Measurements from ENCODE around the gene CCDC9B. TPM values are rescaled to one million over a fixed set of nuclear protein-coding genes. Genes with fewer than 3 reads are reported as not detected.

The CCDC9B gene
- total and polyA plus RNA-seq, 9 donors = 1.8 to 22.2 (median 7.3) TPM

GRCh38 chr15:40336744-40337122, 4.0 kb downstream of the CCDC9B start:
- Histone ChIP-seq H3K9me3 (no peaks in the 10 kb centered on the region), H3K4me3 (no peak overlapping the region), H3K27me3 (no peaks in the 10 kb centered on the region), H3K27ac (no peak overlapping the region), H3K36me3 (no peaks in the 10 kb centered on the region), H3K4me1 (ENCODE audit: insufficient read depth) (peaks cover 26% of the 10 kb centered on the region)
- TF ChIP-seq CTCF (IDR thresholded peaks at IDR 0.05) (no peak), EP300 (IDR thresholded peaks at IDR 0.05) (no peak), POLR2A (IDR thresholded peaks at IDR 0.05) (no peak)
- no peak for DNase-seq
- intact Hi-C loops (cut with DNase I) = no loop called here
- WGBS, 3 donors = 89 to 90% (median 89%) methylated on average over 5 of the region's 5 CpGs

GRCh38 chr15:40335938-40336743, 4.6 kb downstream of the CCDC9B start:
- H3K27ac ChIP-seq = no peak overlapping the region
- H3K9me3 ChIP-seq = no peaks in the 10 kb centered on the region
- 86 to 93% (median 91%) methylated on average over 9 to 13 of the region's 13 CpGs for WGBS, 3 donors
- peaks cover 26% of the 10 kb centered on the region for H3K4me1 ChIP-seq (ENCODE audit: insufficient read depth)
- no peak for DNase-seq
- TF ChIP-seq POLR2A (IDR thresholded peaks at IDR 0.05) (no peak), CTCF (IDR thresholded peaks at IDR 0.05) (no peak), EP300 (IDR thresholded peaks at IDR 0.05) (no peak)
- no peaks in the 10 kb centered on the region for H3K36me3 ChIP-seq
- no peaks in the 10 kb centered on the region for H3K27me3 ChIP-seq
- H3K4me3 ChIP-seq = no peak overlapping the region
- intact Hi-C loops (cut with DNase I) = no loop called here

- TF ChIP-seq CTCF (IDR thresholded peaks at IDR 0.05) (no peak), POLR2A (IDR thresholded peaks at IDR 0.05) (no peak), EP300 (IDR thresholded peaks at IDR 0.05) (no peak)
- DNase-seq = no peak
- WGBS, 3 donors = 93% methylated on average over 26 of the region's 26 CpGs
- H3K4me1 ChIP-seq (ENCODE audit: insufficient read depth) = peaks cover 21% of the 10 kb centered on the region
- no peak overlapping the region for H3K4me3 ChIP-seq
- H3K27me3 ChIP-seq = no peaks in the 10 kb centered on the region
- no peaks in the 10 kb centered on the region for H3K9me3 ChIP-seq
- intact Hi-C loops (cut with DNase I) = no loop called here
- no peak overlapping the region for H3K27ac ChIP-seq
- H3K36me3 ChIP-seq = no peaks in the 10 kb centered on the region
Measured at GRCh38 chr15:40334941-40335795, 5.6 kb downstream of the CCDC9B start.

GRCh38 chr15:40334541-40334940, 6.2 kb downstream of the CCDC9B start:
- Histone ChIP-seq H3K4me1 (ENCODE audit: insufficient read depth) (peaks cover 17% of the 10 kb centered on the region), H3K27ac (no peak overlapping the region)
- TF ChIP-seq CTCF (IDR thresholded peaks at IDR 0.05) (no peak), EP300 (IDR thresholded peaks at IDR 0.05) (no peak), POLR2A (IDR thresholded peaks at IDR 0.05) (no peak)

More at GRCh38 chr15:40334541-40334940, 6.2 kb downstream of the CCDC9B start:
- no peaks in the 10 kb centered on the region for H3K27me3 ChIP-seq
- no peaks in the 10 kb centered on the region for H3K9me3 ChIP-seq
- no peak overlapping the region for H3K4me3 ChIP-seq
- intact Hi-C loops (cut with DNase I) = no loop called here
- WGBS, 3 donors = 73 to 92% (median 87%) methylated on average over 2 to 3 of the region's 3 CpGs
- no peak for DNase-seq
- no peaks in the 10 kb centered on the region for H3K36me3 ChIP-seq
